B cell (primary cell): Measurements from ENCODE around the gene LLCFC1.

Experiments
- CTCF ChIP-seq: fragments of 200-600 bp; IDR thresholded peaks from one replicate; pipeline ENCODE4 v1.8.0; 2022; ENCODE audit warnings: antibody characterized with exemption, mild to moderate bottlenecking
- EZH2 ChIP-seq: IDR thresholded peaks from 2 replicates; pipeline ENCODE4 v1.6.1; 2012; ENCODE audit warnings: borderline replicate concordance, low read depth, mild to moderate bottlenecking, moderate library complexity, low read length; ENCODE audit not compliant: insufficient read depth, poor library complexity, severe bottlenecking

GRCh38 chr7:142938611-142939010, 673 bp upstream of the LLCFC1 start:
- no peak for TF ChIP-seq CTCF
- no peak for TF ChIP-seq EZH2
